Colonic mucosa (tissue), 4 donors: ENCODE measurements around the gene ZNF511. TPM values are rescaled to one million over a fixed set of nuclear protein-coding genes. Genes with fewer than 3 reads are reported as not detected.

Source experiments
- DNase-seq: peaks from one replicate; pipeline ENCODE4 v3.0.0-alpha.2; 2020
- H3K27ac ChIP-seq: fragments of 200-600 bp; one replicate; pipeline ENCODE4 v1.8.0; 2021
- H3K27me3 ChIP-seq: fragments of 200-600 bp; one replicate; pipeline ENCODE4 v1.8.0; 2021
- H3K36me3 ChIP-seq: fragments of 200-600 bp; one replicate; pipeline ENCODE4 v1.8.0; 2021
- H3K4me1 ChIP-seq: fragments of 200-600 bp; one replicate; pipeline ENCODE4 v1.8.0; 2021; ENCODE audit warnings: mild to moderate bottlenecking
- H3K4me3 ChIP-seq: fragments of 200-600 bp; one replicate; pipeline ENCODE4 v1.8.0; 2021
- H3K9ac ChIP-seq, 2 donors: one replicate each; pipeline ENCODE4 v1.7.0; 2013; ENCODE audit warnings: control low read depth in 2 of 2, low read depth in 2 of 2, low read length in 2 of 2
- H3K9me3 ChIP-seq: fragments of 200-600 bp; one replicate; pipeline ENCODE4 v1.8.0; 2021
- CTCF ChIP-seq: fragments of 200-600 bp; IDR thresholded peaks from one replicate; pipeline ENCODE4 v1.8.0; 2022; ENCODE audit warnings: antibody characterized with exemption, mild to moderate bottlenecking
- intact Hi-C: fragments of 100-400 bp; cut with DNase I; formaldehyde crosslinking; loops from one replicate; pipeline ENCODE4 v1.14.1; 2022
- total RNA-seq, 2 donors: library from RNA; stranded (reverse); fragmentation: NEBNext Ultra II Directional in 1 of 2; extraction: Animal tissue kit (Norgen Biotek cat#: 25700) in 1 of 2; gene quantifications; one replicate each; pipeline ENCODE4 v1.2.1, GENCODE V29; 2021
- donor health status: healthy.
- donor health status: DM: no; HTN: no; CAD: no.
- donor health status: DM: no; HTN: no; CAD: no.

ZNF511 gene
- total RNA-seq, 2 donors from 2014 or later: 53.9 to 78.2 TPM

DNA sequence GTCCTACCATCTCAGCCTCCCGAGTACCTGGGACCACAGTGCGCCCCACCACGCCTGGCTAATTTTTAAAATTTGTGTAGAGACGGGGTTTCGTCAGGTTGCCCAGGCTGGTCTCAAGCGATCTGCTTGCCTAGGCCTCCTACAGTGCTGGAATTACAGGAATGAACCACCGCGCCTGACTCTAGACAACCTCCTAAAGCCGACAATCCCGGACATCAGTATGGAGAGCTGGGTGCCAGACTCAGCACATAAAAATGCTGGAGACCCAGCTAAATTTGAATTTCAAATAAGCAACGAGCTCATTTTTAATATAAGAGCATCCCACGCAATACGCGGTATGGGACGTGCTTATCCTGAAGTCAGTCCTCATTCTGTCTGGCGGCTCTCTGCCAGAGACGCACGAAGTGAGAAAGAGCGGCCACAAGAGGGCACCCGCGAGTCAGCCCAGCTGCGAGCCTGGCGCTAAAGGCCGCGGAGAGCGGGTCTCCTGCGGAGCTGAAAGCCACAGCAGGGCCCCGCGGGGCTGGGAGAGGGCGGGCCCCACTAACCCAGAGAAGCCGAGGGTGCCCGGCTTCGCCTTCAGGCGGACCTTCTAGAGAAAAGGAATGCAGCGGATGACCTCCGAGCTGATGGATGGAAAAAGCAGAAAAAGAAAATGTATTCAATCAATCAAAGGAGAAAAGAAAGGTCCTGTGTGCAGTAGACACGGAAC, 20.9 kb downstream of the ZNF511 start:
- H3K9ac ChIP-seq: peak overlapping the region; percentile 34 to 55
- intact Hi-C loops: loop anchor here (10.0 kb wide), 1 partner anchor 195 kb away; the partner anchor contains the start of gene CYP2E1
- peak overlapping the region; percentile 39 for H3K4me3 ChIP-seq

GRCh38 chr10:133332936-133333699, 24.4 kb downstream of the ZNF511 start:
- intact Hi-C loops: no loop called here
- DNase-seq: no peak
- TF ChIP-seq CTCF: no peak

More for the DNA sequence above, 20.9 kb downstream of the ZNF511 start:
- TF ChIP-seq CTCF: peak; percentile 94
- H3K36me3 ChIP-seq: no peaks in the 10 kb centered on the region
- no peak overlapping the region for H3K27ac ChIP-seq
- peaks cover 51% of the 10 kb centered on the region for H3K27me3 ChIP-seq
- H3K9me3 ChIP-seq: no peaks in the 10 kb centered on the region
- peaks cover 13% of the 10 kb centered on the region for H3K4me1 ChIP-seq
- peak; percentile 86 for DNase-seq

GRCh38 chr10:133334503-133335245, 26.0 kb downstream of the ZNF511 start:
- no peak overlapping the region for H3K9ac ChIP-seq
- no peak for TF ChIP-seq CTCF
- peaks cover 31% of the 10 kb centered on the region for H3K27me3 ChIP-seq
- no peak overlapping the region for H3K27ac ChIP-seq
- no peak for DNase-seq
- intact Hi-C loops: no loop called here
- H3K4me3 ChIP-seq: peak overlapping the region; percentile 30
- H3K36me3 ChIP-seq: no peaks in the 10 kb centered on the region
- H3K4me1 ChIP-seq: no peaks in the 10 kb centered on the region
- H3K9me3 ChIP-seq: no peaks in the 10 kb centered on the region

More at GRCh38 chr10:133332936-133333699, 24.4 kb downstream of the ZNF511 start:
- Histone ChIP-seq H3K4me1 (no peaks in the 10 kb centered on the region), H3K36me3 (no peaks in the 10 kb centered on the region), H3K27ac (no peak overlapping the region), H3K4me3 (no peak overlapping the region), H3K27me3 (peaks cover 41% of the 10 kb centered on the region), H3K9ac (no peak overlapping the region), H3K9me3 (no peaks in the 10 kb centered on the region)

DNA sequence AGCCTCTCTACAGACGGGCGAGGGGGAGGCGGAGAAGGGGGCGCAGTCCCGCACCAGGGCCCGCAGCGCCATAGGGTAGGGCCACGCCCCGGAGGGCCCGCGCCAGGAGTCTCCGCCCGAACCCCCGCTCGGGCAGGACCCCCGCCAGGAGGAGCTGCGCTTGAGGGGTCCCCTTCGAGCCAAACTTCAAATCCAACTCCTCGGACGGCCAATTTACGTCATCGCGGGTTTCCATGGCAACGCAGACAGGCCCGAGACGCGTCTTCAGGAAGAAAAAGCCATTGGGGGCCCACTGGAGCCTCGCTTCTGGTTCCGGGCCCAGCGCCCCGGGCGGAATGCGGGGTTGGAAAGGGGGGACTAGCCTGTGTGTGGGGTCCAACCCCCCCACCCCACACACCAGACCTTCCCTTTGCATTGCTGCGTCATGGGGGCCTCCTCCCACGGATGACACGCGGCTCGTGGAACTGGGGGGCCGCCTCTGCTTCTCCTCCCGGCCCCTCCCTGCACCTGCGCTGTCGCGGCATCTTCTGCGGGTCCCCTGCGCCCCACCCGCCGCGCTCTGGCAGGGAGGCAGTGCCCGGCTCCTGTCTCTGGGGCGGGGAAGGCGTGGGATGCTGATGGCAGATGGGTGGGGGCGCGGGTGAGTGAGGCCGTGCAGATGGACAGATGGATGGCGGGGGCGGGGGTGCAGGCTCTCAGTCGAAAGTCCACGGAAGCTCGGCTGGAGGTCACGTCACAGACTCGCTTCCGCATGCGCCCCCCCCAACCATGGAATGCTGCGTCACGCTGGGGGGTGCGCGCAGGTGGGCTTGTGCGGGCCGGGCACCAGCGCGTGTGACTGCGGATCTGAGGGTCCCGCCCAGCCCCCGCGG, 26.8 kb downstream of the ZNF511 start:
- Histone ChIP-seq H3K27me3 (peaks cover 31% of the 10 kb centered on the region), H3K9ac (peak overlapping the region in 1 of 2 donors; percentile 43), H3K27ac (no peak overlapping the region), H3K4me3 (peak overlapping the region; percentile 30), H3K9me3 (no peaks in the 10 kb centered on the region), H3K36me3 (no peaks in the 10 kb centered on the region), H3K4me1 (no peaks in the 10 kb centered on the region)
- no peak for TF ChIP-seq CTCF
- peak; percentile 44 for DNase-seq
- intact Hi-C loops: no loop called here
